ENCODE measurements around the gene ALMS1.
"Not testable (repeated sequence)": the region's sequence is repeated elsewhere in the genome, so short reads cannot be mapped to it uniquely, and the experiment has no call there.

The ALMS1 gene

DNA sequence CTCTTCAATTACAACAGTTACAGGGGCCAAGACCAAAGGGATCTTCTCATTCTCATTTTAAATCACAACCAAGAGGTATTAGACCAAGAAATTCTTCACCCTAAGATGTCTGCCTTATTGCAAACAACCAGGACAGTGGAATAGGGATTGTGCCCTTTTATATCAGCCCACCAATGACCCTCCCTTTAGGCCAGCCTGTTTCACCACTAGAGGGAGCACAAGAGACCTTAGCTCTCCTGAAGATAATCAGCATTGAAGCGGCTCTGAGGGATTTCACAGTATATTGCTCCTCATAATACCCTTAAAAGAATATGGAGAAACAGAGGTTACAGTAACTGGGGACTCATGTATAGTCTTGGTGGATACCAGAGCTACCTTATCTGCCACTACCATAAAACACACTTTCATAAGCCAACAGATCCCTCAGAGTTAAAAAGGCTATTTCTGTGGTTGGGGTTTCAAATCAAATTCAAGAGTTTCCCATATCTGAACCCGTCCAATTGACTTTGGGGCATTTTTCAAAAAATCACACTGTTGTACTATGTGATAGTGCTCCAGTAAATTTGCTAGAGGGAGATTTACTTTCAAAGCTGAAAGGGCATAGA is 245.1 kb downstream of the ALMS1 start:
- not testable (repeated sequence) for DNase-seq

DNA sequence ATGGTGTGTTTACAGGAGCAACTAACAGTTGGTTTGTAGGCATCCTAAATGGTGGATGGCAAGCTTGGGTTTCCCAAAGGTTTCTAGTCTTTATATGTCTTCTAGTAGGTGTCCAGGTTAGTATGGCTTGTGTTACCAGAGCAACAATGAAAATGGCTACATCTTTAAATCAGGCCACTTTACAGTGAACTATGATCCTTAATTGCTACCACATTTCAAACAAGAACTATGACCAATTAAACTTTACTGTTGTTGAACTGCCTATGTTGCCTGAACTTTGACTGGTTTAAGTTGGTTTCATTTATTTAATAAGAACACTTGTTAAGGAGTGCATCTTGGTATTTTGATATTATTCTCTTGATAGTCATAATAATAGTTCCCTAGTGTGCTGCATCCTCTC is 251.3 kb downstream of the ALMS1 start:
- DNase-seq: not testable (repeated sequence)

DNA sequence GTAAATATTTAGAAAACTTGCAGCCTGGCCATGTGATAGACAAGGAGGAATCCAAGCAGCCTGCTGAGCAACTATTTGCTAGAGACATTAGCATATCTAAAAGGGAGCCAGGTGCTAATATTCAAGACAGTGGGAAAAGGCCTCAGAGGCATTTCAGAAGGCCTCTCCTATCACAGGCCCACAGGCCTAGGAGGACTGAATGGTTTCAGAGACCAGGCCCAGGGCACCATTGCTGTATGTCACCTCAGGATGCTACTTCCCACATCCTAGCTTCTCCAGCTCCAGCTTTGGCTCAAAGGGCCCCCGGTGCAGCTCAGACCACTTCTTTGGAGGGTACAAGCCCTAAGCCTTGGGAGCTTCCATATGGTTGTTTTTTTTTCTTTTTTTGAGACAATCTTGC is 252.8 kb downstream of the ALMS1 start:
- no peak for DNase-seq

DNA sequence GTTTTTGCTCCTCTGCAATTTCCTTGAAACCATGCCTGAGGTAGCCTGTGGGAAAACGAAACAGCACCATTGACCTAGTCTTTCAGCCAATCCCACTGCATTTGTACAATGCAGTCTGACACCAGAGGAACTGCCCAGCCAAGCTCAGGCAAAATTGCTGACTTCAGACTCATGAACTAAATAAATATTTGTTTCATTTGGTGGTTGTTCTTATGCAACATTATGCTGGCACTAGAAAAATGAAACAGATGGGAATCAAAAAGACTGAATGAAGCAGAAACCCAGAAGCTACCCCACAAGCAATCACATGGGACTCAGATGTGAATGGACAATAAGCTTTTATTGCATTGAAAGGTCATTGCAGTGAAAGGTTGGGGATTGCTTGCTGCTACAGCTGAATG is 254.9 kb downstream of the ALMS1 start:
- no peak for DNase-seq

DNA sequence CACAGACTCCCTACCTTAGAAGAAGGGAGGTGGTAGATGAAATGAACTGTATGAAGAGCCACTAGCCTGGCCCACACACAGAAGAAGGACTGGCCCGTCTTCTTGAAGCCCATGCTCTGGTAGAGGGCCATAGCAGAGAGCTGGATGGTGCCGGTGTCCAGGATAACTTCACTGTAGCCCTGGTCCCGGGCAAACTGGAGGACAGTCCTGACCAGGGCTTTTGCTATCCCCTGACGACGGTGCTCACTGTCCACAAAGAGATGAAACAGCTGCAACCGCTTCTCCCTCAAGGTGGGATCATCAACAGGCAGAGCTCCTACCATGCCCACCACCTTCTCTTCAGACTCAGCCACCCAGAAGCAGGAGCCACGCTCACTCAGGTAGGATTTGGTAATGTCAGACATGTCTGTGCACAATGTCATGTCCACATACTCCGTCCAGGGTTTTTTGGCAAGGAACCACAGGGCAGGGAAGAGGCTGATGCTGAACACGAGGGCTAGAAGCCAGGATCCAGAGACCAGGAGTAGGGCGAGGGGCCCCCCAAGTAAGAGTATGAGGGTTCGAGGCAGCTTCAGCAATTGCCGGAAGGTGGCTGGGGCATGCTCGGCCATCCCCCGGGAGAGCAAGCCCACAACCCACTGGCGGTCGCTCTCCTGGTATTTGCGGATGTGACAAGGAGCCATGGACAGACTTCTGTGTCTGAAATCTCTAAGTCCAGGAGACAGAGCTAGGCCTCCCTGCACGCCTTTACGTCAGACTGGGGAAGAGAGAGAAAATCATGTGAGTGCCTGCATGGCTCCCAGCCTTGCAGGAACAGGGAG is 255.5 kb downstream of the ALMS1 start:
- DNase-seq: no peak

DNA sequence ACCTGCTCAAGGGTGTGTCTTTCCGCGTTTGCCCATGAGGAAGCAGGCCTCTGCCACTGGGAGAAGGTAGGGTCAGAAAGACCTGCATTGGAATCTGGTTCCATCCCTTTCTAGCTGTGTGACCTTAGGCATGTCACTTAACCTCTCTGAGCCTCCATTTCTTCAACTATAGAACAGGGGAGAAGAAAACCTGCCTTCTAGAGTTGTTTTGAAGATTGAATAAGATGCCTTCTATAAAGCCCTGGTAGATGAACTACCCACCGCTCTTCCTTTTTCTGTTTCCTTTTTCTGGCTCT is 256.1 kb downstream of the ALMS1 start:
- DNase-seq: no peak

DNA sequence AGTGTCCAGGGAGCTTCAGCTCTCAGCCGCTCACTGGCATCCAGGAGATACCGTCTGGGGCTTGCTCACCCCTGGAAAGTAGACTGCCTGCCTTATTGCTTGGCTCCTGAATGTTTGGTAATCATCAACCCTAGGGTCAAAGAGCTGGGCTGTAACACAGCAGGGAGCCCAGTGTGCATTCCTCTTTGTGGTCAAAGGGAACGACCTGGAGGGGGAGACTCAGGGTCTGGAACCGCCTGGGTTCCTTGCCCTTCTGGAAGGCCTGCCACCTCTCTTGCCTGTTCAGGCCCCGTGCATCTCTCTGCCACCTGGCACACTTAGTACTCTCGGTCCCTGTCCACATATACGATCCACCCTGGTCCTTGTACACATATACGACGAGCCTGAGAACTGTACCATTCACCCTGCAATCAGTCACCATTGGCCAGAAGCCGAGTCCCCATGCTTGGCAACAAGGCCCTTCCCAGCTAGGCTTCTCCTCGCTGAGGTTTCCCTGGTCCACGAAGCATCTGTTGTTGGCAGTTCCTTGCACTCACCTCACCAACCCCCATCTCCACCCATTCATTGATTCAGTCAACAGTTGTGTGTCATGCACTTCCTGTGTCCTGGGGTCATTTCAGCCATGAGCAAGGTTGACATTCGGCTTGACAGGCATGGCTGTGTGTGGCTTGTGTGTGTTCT is 256.8 kb downstream of the ALMS1 start, which contains the start of gene NAT8:
NAT8 (minus strand) TSS at position 85 of the 681 bp plus-strand sequence. CDS start 794 bp downstream, outside the sequence.
- no peak for DNase-seq

DNA sequence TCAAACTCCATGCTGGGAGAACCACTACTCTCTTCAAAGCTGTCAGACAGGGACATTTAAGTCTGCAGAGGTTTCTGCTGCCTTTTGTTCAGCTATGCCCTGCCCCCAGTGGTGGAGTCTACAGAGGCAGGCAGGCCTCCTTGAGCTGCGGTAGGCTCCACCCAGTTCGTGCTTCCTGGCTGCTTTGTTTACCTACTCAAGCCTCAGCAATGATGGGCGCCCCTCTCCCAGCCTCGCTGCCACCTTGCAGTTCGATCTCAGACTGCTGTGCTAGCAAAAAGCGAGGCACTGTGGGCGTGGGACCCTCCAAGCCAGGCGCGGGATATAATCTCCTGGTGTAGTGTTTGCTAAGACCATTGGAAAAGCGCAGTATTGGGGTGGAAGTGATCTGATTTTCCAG is 262.1 kb downstream of the ALMS1 start:
- not testable (repeated sequence) for DNase-seq

DNA sequence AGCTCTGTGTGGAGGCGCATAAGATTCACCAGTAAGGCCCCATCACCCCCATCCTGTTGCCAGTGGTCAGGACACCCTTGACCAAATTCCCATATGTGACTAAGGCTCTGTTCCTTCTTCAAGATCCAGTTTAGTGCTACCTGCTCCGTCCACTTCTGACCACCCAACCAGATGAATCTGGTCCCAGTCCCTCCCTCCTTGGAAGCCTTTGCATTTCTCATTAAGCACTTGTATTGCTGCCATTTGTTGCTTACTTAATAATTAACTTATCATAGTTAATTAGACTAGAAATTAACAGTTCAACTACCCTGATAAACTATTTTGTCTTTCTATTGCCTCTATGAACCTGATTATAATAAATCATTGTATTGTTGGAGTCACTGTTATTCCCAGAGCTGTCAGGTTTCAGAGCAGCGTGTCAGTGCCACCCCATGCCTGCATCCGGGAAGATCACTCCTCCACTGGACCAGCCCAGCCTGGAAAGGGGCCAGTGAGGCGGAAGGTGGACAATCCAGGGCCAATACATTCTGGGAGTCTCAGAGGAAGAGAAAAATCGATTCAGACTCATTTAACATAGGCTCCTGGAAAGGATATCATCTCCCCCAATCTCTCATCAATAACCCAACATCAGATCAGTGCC is 266.1 kb downstream of the ALMS1 start:
- no peak for DNase-seq

DNA sequence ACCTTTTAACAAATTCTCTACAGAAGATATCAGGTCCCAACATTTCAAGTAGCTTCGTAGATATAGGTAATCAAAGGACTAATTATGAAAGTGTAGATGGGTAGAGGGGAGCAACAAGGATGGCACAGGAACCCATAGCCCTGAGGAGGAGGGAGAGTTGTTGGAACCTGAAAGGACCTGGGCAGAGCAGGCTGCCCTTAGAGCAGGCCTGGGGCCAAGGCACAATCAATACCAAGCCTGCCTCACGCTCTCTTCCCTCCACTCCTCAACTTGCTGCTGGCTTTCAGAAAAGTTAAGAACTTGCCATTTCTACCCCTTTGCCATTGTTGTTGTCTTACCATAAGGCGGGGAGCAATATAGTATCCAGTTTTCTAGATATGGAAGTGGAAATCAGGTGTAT is 266.7 kb downstream of the ALMS1 start:
- no peak for DNase-seq

DNA sequence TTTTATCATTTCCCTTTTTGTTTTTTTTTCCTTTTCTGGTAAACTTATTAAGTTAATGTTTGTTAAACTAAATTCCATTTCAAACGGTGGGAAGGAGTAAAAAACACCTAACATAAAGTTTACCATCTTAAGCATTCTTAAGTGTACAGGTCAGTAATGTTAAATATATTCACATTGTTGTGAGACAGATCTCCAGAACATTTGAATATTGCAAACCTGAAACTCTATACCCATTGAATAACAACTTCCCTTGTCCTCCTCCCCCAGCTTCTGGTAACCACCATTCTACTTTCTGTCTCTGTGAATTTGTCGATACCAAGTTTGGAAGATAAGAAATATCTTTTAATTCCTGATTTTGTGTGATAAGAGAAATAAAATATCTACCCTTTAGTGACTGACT is 268.5 kb downstream of the ALMS1 start:
- DNase-seq: no peak
